Activated CD8-positive, alpha-beta memory T cell treated with anti-CD3 and anti-CD28 coated beads, Interleukin-2, amount 50 U/mL, for 48 hours (primary cell): ENCODE measurements around the gene TAF1A.

ENCODE experiments used
- DNase-seq: peaks from one replicate; pipeline ENCODE4 v3.0.0-alpha.2; 2020

TAF1A gene

GRCh38 chr1:222594789-222595188 is 5.1 kb upstream of the TAF1A start:
- DNase-seq: no peak

DNA sequence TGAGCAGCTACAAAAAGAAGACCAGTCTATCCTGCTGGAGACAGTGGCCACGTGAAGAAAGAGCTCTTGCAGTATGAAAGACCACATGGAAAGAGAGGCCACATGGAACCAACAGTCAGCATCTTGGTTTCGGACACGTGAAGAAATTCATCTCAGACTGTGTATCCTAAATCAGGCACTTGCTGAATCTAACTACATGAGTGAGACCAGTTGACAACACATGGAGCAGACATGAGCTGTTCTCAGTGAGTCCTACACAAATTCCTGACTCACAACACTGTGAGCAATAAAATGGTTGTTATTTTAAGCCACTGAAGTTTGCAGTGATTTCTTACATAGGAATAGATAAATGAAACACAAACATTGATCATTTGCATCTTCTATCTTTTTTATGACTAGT is 2.4 kb upstream of the TAF1A start:
- no peak for DNase-seq

- no peak for DNase-seq
Measured at GRCh38 chr1:222588135-222588534, 1.6 kb downstream of the TAF1A start.

- no peak for DNase-seq
Measured at GRCh38 chr1:222586842-222587241, 2.9 kb downstream of the TAF1A start.

DNA sequence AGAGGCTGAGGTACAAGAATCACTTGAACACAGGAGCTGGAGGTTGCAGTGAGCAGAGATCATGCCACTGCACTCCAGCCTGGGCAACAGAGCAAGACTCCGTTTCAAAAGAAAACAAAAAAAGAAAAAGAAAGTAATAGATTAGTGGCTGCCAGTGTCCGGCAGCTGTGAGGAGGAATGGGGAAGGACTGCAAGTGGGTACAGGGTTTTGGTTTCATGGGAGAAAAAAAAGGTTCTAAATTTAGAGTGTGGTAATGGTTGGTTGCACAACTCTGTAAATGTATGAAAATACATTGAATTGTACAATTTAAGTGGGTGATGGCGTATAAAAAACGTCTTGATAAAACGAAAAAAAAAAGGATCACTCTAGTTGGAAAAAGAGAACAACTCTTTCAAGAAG is 6.7 kb downstream of the TAF1A start:
- DNase-seq: no peak

- no peak for DNase-seq
Measured at GRCh38 chr1:222582099-222582774, 7.5 kb downstream of the TAF1A start.

DNA sequence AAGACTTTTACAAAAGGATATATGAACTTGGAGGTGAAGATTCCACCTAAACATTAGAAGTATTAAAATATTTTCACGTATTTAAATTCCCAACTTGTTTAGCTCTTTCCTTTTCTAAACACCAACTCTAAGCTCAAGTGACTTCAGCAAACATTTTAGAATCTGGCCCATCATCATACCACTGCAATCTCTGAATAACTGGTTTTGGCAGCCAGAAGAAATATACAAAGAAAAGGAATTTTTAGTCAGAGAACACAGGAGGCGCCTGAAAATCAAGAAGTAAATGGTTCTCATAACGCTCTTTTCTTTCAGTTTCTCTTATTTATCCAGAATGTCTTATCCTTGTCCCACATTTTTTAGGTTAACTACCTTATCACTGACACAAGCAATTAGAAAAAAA is 10.4 kb downstream of the TAF1A start:
- no peak for DNase-seq

DNA sequence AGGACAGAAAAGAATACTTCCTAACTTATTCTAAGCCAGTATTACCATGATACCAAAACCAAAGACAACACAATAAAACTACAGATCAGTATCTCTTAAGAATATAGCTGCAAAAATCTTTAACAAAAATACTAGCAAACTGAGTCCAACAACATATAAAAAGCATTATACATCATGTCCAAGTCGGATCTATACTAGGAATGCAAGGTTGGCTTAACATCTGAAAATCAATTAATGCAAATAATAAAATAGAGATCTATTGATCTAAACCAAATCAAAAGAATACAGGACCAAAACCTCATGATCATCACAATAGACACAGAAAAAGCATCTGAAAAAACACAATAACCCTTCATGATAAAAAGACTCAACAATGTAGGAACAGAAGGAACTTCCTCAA is 18.9 kb downstream of the TAF1A start:
- DNase-seq: no peak

GRCh38 chr1:222561656-222562055 is 28.1 kb downstream of the TAF1A start:
- DNase-seq: no peak

- DNase-seq: no peak
Measured at GRCh38 chr1:222557574-222557973, 32.2 kb downstream of the TAF1A start.

- DNase-seq: no peak
Measured at GRCh38 chr1:222557148-222557547, 32.6 kb downstream of the TAF1A start.

- DNase-seq: no peak
Measured at GRCh38 chr1:222555992-222556615, 33.6 kb downstream of the TAF1A start.

DNA sequence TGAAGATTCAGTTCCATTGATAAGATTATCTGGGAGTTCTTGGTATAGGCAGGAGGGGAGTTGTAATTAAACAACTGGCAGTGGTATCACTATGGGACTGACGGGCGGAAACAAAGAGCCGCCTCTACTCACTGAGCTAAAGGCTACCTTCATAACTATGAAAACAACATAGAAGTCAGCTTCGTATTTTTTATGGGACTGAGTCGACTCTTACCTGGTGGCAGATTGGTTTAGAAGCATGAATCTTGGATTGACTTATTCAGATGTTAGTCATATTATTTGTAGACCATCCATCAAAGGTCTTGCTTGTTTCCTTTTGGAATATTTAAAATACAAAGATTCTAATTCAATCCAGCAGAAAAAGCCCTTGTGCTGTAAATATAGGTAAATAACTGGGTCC is 35.6 kb downstream of the TAF1A start:
- DNase-seq: no peak

GRCh38 chr1:222552882-222553281 is 36.9 kb downstream of the TAF1A start:
- no peak for DNase-seq

GRCh38 chr1:222547944-222548671 is 41.6 kb downstream of the TAF1A start, which contains the start of gene HHIPL2:
HHIPL2 (minus strand) TSS chr1:222548104; CDS start chr1:222548044, 60 bp downstream.
- DNase-seq: no peak

DNA sequence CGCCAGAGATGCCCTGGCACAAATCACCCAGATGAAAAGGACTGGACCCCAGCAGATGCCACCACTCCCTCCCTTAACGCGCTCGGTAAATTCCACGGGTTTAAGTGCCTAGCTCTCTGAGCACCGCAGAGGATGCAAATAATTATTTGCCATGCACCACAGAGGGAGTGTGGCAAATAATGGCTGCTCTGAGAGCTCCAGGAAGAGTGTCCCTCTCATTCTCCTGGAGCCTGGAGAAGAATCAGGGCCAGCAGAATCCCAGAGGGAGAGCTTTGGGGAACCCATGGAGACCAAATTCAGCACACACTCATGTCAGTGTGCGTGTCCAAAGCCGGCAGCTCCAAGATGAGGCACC is 42.5 kb downstream of the TAF1A start:
- DNase-seq: no peak

DNA sequence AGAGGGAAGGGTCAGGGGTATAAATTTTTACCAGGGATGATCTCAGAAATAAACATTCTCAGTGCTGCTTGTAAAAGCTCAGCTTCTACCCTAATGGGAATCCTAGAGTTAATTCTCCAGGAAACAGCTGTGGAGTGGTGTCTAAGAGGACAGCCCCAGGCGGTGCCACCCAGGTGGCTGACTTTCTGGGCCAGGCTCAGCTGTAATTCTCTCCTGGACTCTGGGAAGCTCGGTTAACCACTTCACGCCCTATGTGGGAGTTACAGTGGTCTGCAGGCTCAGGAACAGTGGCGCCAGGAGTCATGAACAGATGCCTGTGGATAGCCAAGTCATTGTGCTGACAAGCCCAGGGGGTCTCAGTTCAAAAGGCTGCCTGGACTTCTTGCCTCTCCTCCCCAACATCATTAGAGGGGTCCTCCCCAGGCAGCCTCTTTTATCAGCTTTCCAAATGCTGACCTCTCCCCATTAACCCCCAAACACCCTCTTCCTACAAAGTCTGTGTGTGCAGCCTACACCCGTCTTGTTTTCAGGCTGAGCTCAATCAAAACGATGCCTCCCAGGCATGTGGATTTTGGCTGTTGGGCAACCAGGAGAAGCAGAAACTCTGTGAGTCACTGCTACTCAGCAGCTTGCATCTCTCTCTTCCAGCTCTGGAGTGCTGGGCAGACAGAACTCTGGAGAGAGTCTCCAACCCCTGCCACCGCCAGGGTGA is 43.0 kb downstream of the TAF1A start:
- no peak for DNase-seq

DNA sequence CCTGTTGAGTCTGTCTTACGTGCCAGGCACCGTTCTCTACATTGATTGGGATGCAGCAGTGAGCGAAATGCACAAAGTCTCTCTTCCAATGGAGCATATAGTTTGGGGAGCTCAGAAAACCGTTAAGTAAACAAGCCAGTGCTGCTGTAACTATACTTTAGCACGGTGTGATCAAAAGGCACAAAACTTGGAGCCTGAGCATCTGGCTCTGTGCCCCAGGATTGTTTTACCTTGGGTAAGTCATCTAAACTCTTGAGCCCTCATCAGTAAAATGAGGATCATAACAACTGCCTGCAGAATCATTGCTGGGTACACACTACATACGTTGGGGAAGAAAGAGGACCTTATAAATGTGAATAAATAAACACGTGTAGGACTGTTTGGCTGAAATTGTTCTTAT is 43.6 kb downstream of the TAF1A start:
- DNase-seq: no peak

- no peak for DNase-seq
Measured at GRCh38 chr1:222543817-222544216, 45.9 kb downstream of the TAF1A start.

DNA sequence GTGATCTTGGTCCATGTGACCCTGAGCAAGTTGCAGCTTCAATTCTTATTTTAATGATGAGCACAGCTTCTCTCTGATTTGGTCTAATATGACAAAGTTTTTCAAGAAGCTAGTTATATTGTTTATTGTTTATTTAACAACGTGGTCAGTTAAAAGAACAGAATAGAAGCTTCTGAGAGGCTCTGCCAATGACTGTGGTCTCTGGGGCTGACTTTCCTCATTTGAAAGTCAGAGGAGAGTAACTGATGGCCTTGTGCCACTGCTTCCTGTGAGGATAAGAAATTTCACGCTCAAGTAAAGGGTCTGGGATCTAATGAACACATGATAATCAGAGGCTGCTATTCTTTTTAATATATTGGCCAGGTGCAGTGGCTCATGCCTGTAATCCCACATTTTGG is 49.1 kb downstream of the TAF1A start:
- no peak for DNase-seq

DNA sequence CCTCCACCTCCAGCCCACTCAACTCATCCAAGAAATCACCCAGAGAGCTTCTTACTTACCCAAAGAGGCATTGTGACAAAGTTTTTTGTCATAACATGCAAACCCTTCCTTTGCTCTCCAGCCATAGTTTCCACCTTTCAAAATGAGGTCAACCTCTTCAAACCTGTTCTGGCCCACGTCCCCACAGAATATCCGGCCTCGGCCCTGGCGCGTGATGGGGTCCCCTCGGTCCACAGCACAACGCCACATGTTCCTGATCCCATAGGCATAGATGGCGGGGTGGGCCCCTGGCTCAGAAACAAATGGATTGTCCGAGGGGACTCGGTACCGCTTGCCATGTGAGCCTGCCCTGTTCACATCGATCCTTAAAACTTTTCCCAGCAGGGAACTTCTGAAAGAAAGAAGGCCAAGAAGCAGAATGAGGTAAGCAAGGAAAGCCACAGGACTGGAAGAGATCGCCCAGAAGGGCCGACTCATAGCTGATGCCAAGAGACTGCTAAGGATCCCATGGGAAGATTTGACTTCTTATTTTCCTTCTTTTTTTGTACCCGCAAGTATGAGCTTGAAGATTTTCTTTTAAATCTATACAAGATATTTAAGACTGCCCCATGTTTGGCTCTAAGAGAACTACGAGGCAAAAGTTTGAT is 49.7 kb downstream of the TAF1A start:
- no peak for DNase-seq

DNA sequence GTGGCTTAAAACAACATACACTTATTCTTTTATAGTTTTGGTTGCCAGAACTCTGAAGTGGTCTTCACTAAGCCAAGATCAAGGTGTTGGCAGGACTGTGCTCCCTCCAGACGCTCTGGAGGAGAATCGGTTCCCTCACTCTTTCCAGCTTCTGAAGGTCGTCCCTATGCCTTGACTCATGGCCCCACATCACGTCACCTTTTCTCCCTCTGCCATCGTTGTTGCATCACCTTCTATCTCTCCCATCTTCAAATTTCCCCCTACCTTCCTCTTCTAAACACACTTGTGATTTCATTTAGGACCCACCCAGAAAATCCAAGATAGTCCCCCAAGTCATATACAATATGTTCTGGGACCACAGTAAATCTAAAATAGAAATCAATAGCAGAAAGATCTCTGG is 54.3 kb downstream of the TAF1A start:
- DNase-seq: no peak

- no peak for DNase-seq
Measured at GRCh38 chr1:222530852-222531251, 58.9 kb downstream of the TAF1A start.
